Hematopoietic multipotent progenitor cell treated with erythropoietin and hydrocortisone succinate and interleukin-3 and kit ligand, for 8 days (in vitro differentiated cells): ENCODE measurements around the gene TCP11.
"Not testable (repeated sequence)": the region's sequence is repeated elsewhere in the genome, so short reads cannot be mapped to it uniquely, and the experiment has no call there.

Experiments
- DNase-seq: peaks from one replicate; pipeline ENCODE4 v3.0.0-alpha.2; 2015

Gene TCP11

DNA sequence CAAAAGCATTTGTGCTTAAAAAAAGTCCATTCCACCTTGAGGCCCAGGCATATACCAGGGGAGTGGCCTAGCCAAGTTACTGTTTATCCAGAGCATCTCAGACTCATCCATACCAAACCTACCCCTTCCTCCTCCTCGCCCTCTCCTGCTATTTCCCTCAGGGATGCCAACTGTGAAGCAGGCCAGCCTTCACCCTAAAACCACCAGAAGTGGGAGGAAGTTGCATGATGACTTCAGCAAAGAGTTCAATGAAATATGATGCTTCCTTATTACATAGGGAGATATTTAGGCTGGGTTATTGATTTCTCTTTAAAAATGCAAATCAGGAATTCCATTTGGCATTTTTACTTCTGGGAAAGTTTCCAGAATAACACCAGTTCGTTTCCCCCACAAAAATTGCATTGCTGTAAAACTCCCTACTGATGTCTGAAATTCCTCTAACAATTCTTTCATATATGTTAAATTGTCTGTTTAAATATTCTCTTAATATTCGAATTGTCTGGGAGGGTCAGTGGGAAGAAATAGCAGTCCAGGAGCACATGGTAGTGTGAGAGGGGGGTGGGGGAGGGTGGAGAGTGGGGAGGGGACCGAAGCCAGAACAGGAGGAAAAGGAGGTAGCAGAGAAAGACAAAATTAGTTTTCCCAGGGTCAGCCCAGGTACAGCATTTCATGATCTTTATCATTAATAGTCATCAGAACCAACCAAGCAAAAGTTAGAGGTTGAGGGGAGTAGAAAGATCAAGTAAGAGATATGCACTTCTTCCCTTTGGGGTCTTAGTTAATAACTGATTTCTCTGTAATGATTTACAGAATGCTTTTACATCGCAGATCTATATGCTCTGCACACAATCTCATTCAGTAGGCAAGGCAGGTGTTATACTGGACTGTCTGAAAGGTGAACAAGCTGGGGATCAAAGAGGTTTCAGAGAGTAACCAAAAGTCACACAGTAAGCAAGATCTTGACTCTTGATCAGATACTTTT lies 1.7 kb upstream of the TCP11 start:
- no peak for DNase-seq

DNA sequence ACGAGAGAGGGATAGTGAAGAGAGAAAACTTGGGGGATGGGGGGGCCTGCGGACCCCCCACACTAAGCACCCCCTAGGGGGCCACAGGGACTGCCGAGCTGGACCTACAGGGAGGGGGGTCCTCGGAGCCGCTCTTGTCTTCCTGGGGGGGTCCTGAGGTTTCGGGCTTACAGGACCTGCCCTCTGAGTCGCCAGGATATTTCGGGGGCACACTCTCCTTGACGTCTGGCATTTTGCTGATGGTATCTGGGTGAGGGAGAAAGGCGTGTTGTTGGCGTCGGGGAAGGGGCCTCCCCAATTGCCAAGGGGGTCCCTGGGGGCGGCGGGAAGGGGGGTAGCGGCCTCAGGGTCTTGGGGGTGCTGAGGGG lies 516 bp downstream of the TCP11 start:
- DNase-seq: no peak

DNA sequence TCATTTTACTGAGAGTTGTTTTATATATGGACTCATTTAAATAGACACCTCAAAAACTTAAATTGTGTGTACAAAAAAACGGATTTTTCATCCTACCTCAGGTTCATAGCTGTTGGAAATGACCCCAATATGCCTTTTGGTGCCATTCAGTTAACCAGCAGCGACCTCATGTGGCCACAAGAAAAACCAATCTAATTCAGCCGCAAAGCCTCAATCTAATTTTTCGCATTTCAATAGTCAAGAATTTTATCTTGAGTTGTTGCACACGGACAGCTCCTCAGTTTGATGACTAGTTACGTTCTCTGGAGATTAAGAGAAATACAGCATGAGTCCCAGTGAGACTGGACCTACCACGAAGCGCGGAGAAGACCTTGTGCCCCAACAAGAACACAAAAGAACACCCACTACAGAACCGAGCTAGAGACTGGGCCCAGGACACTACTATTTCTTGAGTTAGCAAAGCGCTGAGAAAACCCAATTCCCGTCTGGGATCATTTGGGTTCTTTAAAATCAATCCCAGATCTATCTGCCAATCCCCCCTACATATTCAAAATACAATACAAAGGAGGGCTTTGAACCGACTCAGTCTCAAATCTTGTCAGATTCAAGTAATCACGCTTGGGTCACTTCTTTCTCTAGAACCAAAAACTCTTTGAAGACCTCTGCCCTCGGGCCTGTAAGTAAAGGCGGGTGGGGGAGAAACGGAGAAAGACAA lies 1.1 kb downstream of the TCP11 start:
- peak; percentile 75 for DNase-seq

DNA sequence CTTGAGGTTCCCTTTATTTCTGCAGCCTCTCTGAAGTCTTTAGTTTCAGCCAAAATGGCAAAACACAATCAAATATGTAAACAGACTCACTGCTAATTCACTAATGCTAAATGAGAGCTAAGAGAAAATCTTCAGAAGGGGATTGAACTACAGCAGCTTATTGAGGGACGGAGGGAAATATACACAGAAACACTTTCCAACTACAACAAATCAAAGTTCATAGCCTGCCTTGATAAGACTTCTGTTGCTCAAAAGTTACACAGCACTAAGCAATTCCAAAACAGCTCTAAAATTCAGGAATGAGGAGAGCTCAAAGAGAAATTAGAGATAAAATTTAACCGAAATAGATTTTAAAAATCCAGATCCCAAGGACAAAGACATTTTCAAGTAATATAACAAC lies 1.7 kb downstream of the TCP11 start:
- no peak for DNase-seq

DNA sequence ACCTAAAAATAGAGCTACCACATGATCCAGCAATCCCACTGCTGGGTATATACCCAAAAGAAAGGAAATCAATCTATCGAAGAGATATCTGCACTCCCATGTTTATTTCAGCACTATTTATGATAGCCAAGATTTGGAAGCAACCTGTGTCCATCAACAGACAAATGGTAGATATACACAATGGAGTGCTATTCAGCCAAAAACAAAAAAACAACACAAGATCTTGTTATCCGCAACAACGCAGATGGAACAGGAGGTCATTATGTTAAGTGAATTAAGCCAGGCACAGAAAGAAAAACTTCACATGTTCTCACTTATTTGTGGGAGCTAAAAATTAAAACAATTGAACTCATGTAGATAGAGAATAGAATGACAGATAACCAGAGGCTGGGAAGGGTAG lies 2.9 kb downstream of the TCP11 start:
- DNase-seq: not testable (repeated sequence)

DNA sequence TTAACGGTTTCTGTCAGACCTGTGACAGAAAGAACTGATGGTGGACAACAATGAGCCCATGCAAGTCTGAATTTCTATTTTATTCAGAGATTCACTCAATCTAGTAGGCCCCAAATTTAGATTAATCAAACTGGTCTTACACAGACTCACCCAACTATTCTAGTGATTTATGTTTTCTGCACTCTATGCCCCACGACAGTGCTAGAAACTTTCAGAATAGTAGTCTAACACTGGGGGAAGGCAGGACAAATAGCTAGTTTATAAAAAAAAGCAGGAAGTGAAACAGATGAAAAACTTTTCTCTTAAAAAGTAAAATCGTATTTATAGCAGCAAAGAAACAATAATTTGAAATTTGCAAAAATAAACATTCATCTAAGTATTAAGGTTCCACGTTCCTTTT lies 5.0 kb downstream of the TCP11 start:
- DNase-seq: no peak

DNA sequence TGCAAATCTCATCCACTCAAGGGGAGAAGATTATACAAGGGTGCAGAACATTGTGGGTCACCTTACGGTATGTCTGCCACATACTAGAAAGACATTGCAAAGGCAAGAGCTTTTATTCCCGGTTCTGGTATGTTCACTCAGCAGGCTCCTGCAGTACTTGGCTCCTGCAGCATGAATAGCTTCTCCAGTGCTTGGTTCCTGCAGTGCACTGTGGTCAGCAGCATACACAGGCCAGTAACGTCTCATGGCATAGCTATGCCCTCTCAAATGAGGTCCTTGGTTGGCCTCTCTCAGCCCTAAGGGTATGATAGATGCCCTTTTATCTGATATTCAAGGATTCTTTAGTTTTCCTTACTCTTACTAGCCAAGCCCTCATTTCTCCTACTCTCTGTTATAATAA lies 12.6 kb downstream of the TCP11 start:
- DNase-seq: no peak

DNA sequence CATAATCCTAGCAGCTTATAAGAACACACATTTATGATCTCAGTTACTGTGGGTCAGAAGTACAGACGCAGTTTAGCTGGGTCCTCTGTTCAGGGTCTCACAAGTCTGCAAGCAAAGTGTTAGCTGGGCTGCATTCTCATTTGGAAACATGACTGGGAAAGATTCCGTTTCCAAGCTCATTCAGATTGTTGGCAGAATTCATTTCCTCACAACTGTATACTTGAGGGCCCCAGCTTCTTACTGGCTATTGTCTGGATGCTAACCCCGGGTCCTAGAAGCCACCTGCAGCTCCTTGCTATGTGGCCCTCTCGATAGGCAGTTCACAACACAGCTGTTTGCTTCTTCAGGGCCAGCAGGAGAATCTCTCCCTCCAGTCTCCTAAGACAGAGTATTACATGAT lies 13.1 kb downstream of the TCP11 start:
- no peak for DNase-seq

DNA sequence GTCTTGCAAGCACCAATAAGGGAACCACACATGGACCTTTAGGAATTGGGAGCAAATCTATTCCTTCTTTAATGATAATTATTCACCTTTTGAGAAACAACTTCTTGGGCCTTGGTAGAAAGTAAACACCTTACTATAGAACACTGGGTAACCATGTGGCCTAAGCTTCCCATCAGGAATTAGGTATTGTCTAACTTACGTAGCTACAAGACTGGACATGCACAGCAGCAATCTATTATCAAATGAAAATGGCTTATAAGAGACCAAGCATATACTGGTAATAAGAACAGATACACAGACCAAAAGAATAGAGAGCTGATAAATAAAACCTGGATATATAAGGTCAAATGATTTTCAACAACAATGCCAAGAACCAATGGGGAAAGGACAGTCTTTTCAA lies 16.8 kb downstream of the TCP11 start:
- no peak for DNase-seq

DNA sequence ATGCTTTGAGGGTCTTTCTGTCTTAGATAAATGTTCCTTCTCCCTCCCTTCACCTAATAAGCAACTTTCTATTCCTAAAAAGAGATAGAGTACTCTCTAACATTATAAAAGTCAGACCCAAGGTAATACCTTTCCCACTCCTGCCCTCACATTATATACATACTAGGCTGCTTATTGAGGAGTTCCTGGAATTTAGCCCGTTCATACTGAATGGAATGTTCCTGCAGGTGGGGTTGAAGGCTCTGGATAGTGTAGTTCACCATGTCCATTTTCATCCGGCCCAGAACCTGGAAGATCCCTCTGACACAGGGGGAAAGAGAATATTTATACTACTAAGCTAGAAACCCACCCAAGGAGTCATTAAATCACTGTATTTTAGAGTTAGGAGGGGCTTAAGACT lies 20.4 kb downstream of the TCP11 start:
- DNase-seq: no peak

DNA sequence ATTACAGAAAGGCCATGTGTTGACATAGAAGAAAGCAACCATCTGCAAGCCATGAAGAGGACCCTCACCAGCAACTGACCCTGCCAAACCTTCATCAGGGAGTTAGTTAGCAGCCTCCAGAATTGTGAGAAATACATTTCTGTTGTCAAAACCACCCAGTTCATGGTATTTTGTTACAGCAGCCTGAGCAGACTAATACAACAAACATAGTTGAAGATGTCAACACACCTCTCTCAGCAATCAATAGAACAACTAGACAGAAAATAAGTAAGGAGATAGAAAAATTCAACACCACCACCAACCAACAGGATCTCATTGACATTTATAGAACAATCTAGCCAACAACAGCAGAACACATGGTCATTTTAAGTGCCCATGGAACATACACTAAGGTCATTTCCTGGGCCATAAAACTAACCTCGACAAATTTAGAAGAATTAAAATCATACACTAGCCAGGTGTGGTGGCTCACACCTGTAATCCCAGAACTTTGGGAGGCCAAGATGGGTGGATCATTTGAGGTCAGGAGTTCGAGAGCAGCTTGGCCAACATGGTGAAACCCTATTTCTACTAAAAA lies 32.7 kb downstream of the TCP11 start:
- no peak for DNase-seq

DNA sequence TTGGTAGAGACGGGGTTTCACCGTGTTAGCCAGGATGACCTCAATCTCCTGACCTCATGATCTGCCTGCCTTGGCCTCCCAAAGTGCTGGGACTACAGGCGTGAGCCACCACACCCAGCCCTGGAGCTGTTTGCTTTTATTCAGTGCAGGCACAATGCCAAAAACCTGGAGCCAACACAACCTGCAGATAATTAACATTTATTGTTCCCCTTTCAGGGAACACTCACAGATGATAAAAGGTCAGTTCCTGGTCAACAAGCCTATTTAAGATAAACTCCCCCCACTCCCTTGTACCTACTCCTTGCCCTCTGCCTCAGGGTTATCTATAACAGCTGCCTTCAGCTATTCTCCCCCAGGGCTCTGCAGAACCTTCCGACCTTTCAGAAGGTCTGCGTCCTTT lies 33.4 kb downstream of the TCP11 start:
- DNase-seq: not testable (repeated sequence)

DNA sequence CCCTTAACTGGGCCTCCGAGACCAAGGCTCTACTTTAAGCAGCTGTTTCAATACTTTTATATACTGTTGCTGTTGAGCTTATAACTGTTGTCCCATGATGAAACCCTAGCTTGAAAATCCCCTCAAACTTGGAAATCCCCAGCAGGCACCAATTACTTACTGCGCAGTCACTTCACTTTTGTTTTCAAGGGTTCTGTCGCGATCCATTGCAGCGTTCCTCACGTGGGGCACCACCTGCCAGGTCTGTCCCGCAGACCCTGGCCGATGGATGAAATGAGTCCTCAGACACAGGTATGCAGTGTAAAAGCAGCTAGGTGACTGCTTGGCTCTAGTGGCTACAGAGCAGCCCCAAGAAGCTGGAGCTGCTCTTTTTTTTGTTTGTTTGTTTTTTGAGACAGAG lies 33.9 kb downstream of the TCP11 start:
- DNase-seq: not testable (repeated sequence)

DNA sequence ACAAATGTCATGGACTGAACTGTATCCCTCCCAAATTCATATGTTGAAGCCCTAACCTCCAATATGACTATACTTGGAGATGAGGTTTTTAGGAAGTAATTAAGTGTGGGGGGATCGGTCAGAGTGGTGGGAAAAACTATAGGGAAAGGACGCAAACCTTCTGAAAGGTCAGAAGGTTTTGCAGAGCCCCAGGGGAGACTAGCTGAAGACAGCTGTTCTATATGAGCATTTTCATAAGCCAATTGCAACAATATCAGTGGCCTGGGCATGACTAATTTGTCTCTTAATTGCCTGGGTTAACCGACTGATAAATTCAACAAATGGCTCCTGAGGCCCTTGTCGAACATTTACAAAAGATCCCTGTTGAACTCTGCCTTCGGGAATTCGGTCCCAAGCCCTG lies 35.1 kb downstream of the TCP11 start:
- DNase-seq: not testable (repeated sequence)

DNA sequence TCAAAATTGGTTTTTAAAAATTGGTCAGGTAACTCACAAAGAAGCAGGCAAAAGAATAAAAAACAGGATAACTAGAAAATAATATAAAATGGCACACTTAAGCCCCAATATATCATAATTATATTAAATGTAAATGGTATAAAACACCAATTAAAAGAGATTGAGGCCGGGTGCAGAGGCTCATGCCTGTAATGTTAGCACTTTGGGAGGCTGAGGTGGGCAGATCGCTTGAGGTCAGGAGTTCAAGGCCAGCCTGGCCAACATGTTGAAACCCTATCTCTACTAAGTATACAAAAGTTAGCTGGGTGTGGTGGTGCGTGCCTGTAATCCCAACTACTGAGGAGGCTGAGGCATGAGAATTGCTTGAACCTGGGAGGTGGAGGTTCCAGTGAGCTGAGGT lies 36.1 kb downstream of the TCP11 start:
- no peak for DNase-seq

DNA sequence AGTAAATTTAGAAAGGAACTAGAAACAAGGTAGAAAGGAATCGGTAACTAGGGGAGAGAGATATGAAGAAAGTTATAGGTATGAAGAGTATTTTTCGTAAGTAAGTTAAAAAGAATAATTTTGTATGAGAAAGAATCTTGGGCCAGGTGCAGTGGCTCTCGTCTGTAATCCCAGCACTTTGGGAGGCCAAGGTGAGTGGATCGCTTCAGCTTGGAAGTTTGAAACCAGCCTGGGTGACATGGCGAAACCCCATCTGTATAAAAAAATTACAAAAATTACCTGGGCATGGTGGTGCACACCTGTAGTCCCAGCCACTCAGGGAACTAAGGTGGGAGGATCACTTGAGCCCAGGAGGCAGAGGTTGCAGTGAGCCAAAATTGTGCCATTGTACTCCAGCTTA lies 42.0 kb downstream of the TCP11 start:
- no peak for DNase-seq

DNA sequence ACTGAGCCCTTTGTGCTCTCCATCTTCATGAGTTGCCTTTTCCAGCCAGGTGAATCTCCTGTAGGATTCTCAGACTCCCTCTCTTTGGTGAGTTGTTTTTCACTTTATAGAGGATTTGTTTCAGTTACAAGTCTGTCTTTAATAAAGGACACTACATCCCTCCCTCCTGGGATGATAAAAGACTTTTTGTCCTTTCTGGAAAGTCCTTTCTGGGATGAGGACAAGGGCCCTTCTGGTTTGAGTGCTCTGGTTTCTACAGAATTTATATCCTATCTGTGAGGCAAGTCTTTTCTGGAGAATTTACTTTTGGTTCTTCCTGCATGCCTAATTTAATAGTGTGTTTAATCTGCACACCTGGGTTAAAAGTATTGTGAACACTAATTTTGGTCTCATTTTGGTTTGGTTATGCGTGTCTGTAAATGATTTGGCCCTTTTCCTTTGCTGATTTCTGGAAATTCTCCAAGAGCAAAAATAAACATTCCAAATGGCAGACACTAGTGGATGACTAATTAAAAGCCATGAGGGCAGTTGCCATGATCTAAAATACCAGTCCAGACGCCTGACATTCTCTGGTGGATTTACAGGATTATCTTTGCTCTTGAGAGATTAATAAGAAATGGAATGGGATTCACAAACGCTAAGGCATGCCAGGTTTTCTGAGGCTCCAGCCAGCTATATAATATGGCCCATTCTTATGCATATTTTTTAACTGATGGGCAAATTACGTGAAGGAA lies 44.8 kb downstream of the TCP11 start:
- DNase-seq: no peak

DNA sequence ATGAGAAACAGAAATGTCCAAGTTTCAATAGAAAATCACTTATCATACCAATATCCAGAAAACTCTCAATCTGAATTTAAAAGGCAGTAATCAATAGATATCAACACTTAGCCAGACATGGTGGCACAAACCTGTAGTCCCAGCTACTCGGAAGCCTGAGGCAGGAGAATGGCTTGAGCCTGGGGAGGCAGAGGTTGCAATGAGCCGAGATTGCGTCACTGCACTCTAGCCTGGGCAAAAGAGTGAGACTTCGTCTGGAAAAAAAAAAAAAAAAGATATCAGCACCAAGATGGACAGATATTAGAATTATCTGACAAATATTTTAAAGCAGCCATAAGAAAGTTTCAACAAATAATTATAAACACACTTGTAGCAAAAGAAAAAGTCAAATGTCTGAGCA lies 47.0 kb downstream of the TCP11 start:
- no peak for DNase-seq

DNA sequence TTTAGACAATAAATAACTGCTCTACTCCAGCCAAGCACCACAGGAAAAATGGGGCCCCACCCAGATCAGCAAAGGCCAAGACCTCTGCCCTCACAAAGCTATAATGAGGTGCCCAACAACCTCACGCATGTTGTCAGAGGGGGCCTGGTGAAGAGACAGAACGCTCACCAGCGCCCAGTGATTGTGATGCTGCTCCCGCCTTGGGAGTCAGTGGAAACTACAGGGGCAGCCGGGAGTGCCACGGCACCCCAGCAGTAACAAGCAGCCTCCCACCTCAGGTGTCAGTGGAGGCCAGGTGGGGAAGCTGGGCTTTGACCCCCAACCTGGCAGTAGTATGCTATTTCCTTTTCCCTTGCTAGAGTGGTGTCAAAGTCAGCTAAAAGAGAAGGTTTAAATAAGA lies 47.4 kb downstream of the TCP11 start:
- no peak for DNase-seq

DNA sequence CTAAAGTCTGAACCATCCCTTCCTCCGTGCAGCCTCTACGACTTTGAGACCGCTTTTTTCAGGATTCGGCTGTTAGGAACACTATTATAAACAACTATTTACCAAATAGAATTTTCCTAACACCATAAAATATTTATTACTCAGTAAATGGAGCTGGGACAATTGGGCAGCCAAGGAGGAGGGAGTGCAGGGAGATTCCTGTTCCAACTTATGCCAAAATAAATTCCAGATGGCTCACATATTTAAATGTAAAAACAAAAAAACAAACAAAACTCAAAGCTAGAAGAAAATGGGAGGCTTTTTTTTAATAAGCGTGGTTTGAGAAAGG lies 48.1 kb downstream of the TCP11 start:
- no peak for DNase-seq

DNA sequence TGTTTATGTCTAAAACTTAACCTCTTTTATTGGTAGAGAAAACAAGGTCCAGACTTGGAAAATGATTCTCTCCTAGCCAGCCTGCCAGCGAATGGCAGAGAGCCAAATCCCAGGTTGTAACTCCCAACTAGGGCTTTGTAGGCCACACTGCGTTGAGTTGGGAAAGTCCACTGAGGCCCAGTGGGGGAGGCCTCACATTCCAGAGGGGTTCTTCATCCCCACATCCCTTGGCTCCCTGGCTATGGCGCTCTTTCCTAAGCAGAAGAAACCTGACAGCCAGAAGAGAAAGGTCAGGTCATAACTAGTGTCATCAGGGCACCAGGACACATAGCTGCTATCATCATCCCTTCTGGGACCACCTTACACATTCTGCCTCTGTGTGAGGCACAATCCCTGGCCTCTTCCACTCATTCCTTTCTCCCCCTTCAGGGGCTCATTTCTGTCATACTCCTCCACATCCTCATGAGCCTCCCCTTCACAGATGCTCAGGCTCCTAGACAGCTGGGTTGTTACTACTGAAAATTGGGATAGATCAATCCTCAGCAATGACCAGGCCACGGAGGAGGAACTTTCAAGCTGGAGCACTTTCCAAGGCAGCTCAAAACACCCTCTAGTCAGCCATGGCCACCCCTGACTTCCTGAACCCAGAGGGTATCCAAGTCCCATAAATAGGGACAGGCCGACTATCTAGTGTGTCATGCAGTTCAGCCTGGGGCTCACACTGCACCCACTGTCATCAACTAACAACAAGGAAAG lies 48.6 kb downstream of the TCP11 start:
- no peak for DNase-seq

DNA sequence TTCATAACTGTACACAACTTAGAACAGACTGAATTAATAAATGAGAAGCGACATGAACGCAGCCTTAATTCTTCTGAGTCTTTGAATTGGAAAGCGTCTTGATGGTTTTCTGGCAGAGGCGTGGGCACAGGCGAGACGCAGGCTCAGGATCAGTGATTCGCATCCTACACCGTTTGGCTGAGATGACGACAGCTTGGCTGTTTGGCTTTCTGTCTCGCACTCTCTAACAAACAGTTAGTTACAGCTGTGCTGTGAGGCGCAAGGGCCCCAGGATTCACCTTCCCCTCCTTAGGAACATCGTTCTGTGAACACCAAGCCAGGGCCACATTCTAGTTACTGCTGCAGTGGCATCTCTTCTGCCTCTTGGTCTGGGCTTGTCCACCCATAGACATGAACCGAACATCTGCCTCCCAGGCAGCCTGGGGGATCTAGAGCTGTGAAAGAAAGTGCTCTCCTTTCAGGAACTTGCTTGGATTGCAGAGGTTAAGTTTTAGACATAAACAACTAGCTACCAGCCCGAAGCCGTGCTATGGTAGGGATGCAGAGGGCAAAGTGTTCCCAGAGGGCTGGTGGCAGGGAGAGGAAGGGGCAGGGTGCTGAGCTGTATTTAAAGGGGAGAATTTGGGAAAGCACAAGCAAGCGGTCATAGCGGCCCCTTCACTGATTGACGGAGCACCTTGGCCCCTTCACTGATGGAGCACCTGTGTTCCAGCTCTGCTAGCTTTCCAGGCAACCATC lies 49.6 kb downstream of the TCP11 start:
- no peak for DNase-seq
